Endothelial cell of umbilical vein (primary cell): ENCODE measurements around the gene KCNJ6. TPM values are rescaled to one million over a fixed set of nuclear protein-coding genes. Genes with fewer than 3 reads are reported as not detected.

Source experiments
- BruUV-seq: library from RNA; stranded (reverse); fragments of 400-500 nt; replicated peaks from 2 replicates; lab custom pipeline; 2021; lab: Mats Ljungman, UMichigan
- CTCF ChIA-PET: fragments of 300-600, 350-600 bp; sonication (Branson Sonifier 250); formaldehyde crosslinking; loops from one replicate; lab custom pipeline; 2021; ENCODE audit warnings: antibody characterized with exemption, inconsistent platforms; lab: Charles Lee
- POLR2A ChIA-PET: fragments of 300-600, 350-600 bp; sonication (Branson Sonifier 250); formaldehyde crosslinking; loops from one replicate; lab custom pipeline; 2021; ENCODE audit warnings: antibody characterized with exemption, inconsistent platforms; lab: Charles Lee
- DNase-seq: peaks from one replicate; pipeline ENCODE4 v3.0.0-alpha.2; 2011; ENCODE audit warnings: low read depth, low spot score
- FAIRE-seq: peaks from 2 replicates; lab custom pipeline; 2011; peaks lifted over from hg19 to GRCh38; lab: Jason Lieb, UNC
- H2AFZ ChIP-seq: 2 replicates; pipeline ENCODE4 v1.6.0; 2012; ENCODE audit warnings: low read depth, low read length, control low read depth, inconsistent platforms
- H3K27ac ChIP-seq: 2 replicates; pipeline ENCODE4 v1.5.1; 2011; ENCODE audit warnings: low read depth, mild to moderate bottlenecking, control low read depth, low read length, moderate library complexity; ENCODE audit not compliant: insufficient read depth
- H3K27me3 ChIP-seq, 2 experiments: 2 replicates each; pipeline versions ENCODE4 v1.6.0 to v1.6.1; 2011; ENCODE audit warnings: low read length in 2 of 2, mixed read lengths in 1 of 2; ENCODE audit not compliant: control insufficient read depth in 2 of 2, insufficient read depth in 2 of 2
- H3K36me3 ChIP-seq, 2 experiments: 2 replicates in 1 of 2; 3 replicates in 1 of 2; pipeline ENCODE4 v1.5.1; 2011; ENCODE audit warnings: low read length in 2 of 2, mild to moderate bottlenecking in 1 of 2, moderate library complexity in 1 of 2; ENCODE audit not compliant: control insufficient read depth in 2 of 2, insufficient read depth in 2 of 2; ENCODE audit errors: extremely low read depth in 1 of 2
- H3K4me1 ChIP-seq: 3 replicates; pipeline ENCODE4 v1.5.1; 2011; ENCODE audit warnings: mild to moderate bottlenecking, low read length; ENCODE audit not compliant: control insufficient read depth, insufficient read depth; ENCODE audit errors: extremely low read depth
- H3K4me2 ChIP-seq: 2 replicates; pipeline ENCODE4 v1.6.1; 2011; ENCODE audit warnings: low read length, control low read depth, mixed read lengths; ENCODE audit not compliant: insufficient read depth
- H3K4me3 ChIP-seq, 3 experiments: fragments of 200-600 bp in 1 of 3; sonication (generic), shearing (Covaris generic) in 1 of 3; replicated peaks in 1 of 3; 2 replicates each; pipeline ENCODE4 v1.5.1; 2011 to 2016; ENCODE audit warnings: control low read depth in 3 of 3, low read length in 3 of 3, mild to moderate bottlenecking in 2 of 3, inconsistent platforms in 1 of 3, low read depth in 1 of 3, moderate library complexity in 1 of 3; ENCODE audit not compliant: insufficient read depth in 1 of 3
- H3K79me2 ChIP-seq: 2 replicates; pipeline ENCODE4 v1.6.0; 2012; ENCODE audit warnings: low read length, inconsistent platforms; ENCODE audit not compliant: control insufficient read depth, insufficient read depth
- H3K9ac ChIP-seq: replicated peaks from 2 replicates; pipeline ENCODE3; 2011; ENCODE audit warnings: low read length, control low read depth; ENCODE audit not compliant: insufficient read depth; ENCODE audit errors: extremely low read depth
- H3K9me1 ChIP-seq: replicated peaks from 3 replicates; pipeline ENCODE4 v1.6.0; 2011; ENCODE audit warnings: mild to moderate bottlenecking, low read length; ENCODE audit not compliant: control insufficient read depth, insufficient read depth; ENCODE audit errors: extremely low read depth
- H3K9me3 ChIP-seq: replicated peaks from 2 replicates; pipeline ENCODE4 v1.5.1; 2012; ENCODE audit warnings: low read length, inconsistent platforms; ENCODE audit not compliant: control insufficient read depth, insufficient read depth
- H4K20me1 ChIP-seq: replicated peaks from 2 replicates; pipeline ENCODE3; 2011; ENCODE audit warnings: mild to moderate bottlenecking, low read length; ENCODE audit not compliant: control insufficient read depth, insufficient read depth; ENCODE audit errors: extremely low read depth
- EZH2 ChIP-seq: IDR thresholded peaks from 2 replicates; pipeline ENCODE4 v1.6.1; 2012; ENCODE audit warnings: borderline replicate concordance, low read depth, mild to moderate bottlenecking, moderate library complexity, low read length, inconsistent platforms; ENCODE audit not compliant: severe bottlenecking
- FOS ChIP-seq: IDR thresholded peaks from 2 replicates; pipeline ENCODE4 v1.6.1; 2011; ENCODE audit warnings: mild to moderate bottlenecking, low read length, moderate library complexity, borderline replicate concordance; ENCODE audit not compliant: insufficient read depth
- GATA2 ChIP-seq: IDR thresholded peaks from 2 replicates; pipeline ENCODE4 v1.7.0; 2011; ENCODE audit warnings: low read depth, mild to moderate bottlenecking, moderate library complexity, mixed read lengths, low read length; ENCODE audit not compliant: insufficient read length, insufficient read depth
- JUN ChIP-seq: IDR thresholded peaks from 2 replicates; pipeline ENCODE4 v1.6.1; 2011; ENCODE audit warnings: borderline replicate concordance, low read depth; ENCODE audit not compliant: insufficient read length, insufficient read depth
- MYC ChIP-seq: IDR thresholded peaks from one replicate; pipeline ENCODE4 v1.6.1; 2011; ENCODE audit warnings: mild to moderate bottlenecking, low read depth, low read length
- POLR2A ChIP-seq: IDR thresholded peaks from 2 replicates; pipeline ENCODE4 v1.6.1; 2012; ENCODE audit warnings: low read depth, mild to moderate bottlenecking, control low read depth, low read length
- POLR2AphosphoS5 ChIP-seq: IDR thresholded peaks from 2 replicates; pipeline ENCODE4 v1.6.1; 2012; ENCODE audit warnings: low read depth, mild to moderate bottlenecking, control low read depth, low read length, moderate library complexity; ENCODE audit not compliant: insufficient read depth
- dilution Hi-C: fragments of 300-500 bp; cut with MboI; formaldehyde crosslinking; loops from one replicate; pipeline ENCODE4 v1.15.0; 2019; ENCODE audit warnings: low sequenced_read_pairs; ENCODE audit not compliant: extremely low pct_ligation_motif_present
- intact Hi-C: fragments of 100-400 bp; cut with micrococcal nuclease; formaldehyde crosslinking; loops from one replicate; pipeline ENCODE4 v1.10.0; 2022
- polyA plus RNA-seq, 4 experiments: library from polyadenylated mRNA; depleted of rRNA in 3 of 4; stranded (reverse) in 3 of 4; unstranded in 1 of 4; fragments of >200 nt; gene quantifications; 2 replicates each; pipeline versions ENCODE4 v1.2.1 to v1.2.3, GENCODE V29; 2011 to 2012; ENCODE audit warnings: missing spikeins in 1 of 4
- total RNA-seq: library from RNA; stranded (reverse); gene quantifications from 2 replicates; pipeline ENCODE4 v1.2.3, GENCODE V29; 2021
- TF ChIP-seq, protein P1 (sequence below): IDR thresholded peaks from 2 replicates; pipeline ENCODE4 v1.6.1; 2011; ENCODE audit not compliant: insufficient read depth, insufficient read length
- TF ChIP-seq, protein P2 (sequence below), 2 donors: IDR thresholded peaks; 1 replicate in 1 of 2; 2 replicates in 1 of 2; pipeline ENCODE4 v1.5.1; 2011; ENCODE audit warnings: low read length in 2 of 2, mild to moderate bottlenecking in 2 of 2, moderate library complexity in 2 of 2, control low read depth in 1 of 2, inconsistent platforms in 1 of 2, low read depth in 1 of 2; ENCODE audit not compliant: insufficient read depth in 1 of 2; ENCODE audit errors: extremely low read depth in 1 of 2

KCNJ6 gene
- total and polyA plus RNA-seq, 2 donors (not counting 3 experiments of a cell fraction or from before 2014, with no cell fraction given), result not detected

DNA sequence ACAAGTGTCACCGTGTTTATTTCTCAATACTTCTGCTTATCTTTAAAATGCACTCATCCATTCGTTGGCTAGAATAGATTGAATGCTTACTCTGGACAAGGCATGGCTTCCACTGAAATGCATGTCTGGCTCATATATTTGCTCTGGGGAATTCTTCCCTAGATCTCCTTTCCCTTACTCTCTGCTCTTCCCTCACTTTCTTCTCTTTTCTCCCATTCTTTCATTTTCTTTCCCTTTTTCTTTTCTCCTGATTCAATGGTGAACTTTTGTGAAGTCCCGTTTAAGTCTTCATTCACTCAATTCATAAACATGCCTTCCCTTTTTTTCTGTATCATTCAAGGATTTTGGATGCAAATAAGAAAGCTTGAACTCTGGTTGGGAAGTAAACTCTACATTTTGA is 315.2 kb downstream of the KCNJ6 start:
- intact Hi-C loops, result no loop called here
- Histone ChIP-seq H3K9me1 (no peaks in the 10 kb centered on the region), H3K4me1 (no peaks in the 10 kb centered on the region), H3K36me3 (no peaks in the 10 kb centered on the region), H3K27ac (no peak overlapping the region), H3K27me3 (peaks cover 0 to 6% of the 10 kb centered on the region in 2 experiments), H3K4me3 (no peak overlapping the region), H4K20me1 (no peaks in the 10 kb centered on the region), H3K9me3 (no peaks in the 10 kb centered on the region), H2AFZ (no peak overlapping the region), H3K79me2 (no peaks in the 10 kb centered on the region), H3K9ac (no peak overlapping the region), H3K4me2 (no peak overlapping the region)
- FAIRE-seq, result no peak
- TF ChIP-seq, protein P1, sequence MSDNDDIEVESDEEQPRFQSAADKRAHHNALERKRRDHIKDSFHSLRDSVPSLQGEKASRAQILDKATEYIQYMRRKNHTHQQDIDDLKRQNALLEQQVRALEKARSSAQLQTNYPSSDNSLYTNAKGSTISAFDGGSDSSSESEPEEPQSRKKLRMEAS, result no peak
- TF ChIP-seq JUN (no peak), EZH2 (no peak), MYC (no peak), GATA2 (no peak), POLR2A (no peak), FOS (no peak), POLR2AphosphoS5 (no peak)
- TF ChIP-seq, protein P2, sequence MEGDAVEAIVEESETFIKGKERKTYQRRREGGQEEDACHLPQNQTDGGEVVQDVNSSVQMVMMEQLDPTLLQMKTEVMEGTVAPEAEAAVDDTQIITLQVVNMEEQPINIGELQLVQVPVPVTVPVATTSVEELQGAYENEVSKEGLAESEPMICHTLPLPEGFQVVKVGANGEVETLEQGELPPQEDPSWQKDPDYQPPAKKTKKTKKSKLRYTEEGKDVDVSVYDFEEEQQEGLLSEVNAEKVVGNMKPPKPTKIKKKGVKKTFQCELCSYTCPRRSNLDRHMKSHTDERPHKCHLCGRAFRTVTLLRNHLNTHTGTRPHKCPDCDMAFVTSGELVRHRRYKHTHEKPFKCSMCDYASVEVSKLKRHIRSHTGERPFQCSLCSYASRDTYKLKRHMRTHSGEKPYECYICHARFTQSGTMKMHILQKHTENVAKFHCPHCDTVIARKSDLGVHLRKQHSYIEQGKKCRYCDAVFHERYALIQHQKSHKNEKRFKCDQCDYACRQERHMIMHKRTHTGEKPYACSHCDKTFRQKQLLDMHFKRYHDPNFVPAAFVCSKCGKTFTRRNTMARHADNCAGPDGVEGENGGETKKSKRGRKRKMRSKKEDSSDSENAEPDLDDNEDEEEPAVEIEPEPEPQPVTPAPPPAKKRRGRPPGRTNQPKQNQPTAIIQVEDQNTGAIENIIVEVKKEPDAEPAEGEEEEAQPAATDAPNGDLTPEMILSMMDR (IDR thresholded peaks at IDR 0.05; ENCODE audit: extremely low read depth in 1 of 2, insufficient read depth in 1 of 2, low read depth in 1 of 2, low read length in 2 of 2), result no peak
- CTCF ChIA-PET, result no interaction called here
- POLR2A ChIA-PET, result no interaction called here
- dilution Hi-C loops, result no loop called here
- no peak for DNase-seq
- no TSS peak for BruUV-seq
